ENCODE data around the gene LGALS14. TPM values are rescaled to one million over a fixed set of nuclear protein-coding genes. Genes with fewer than 3 reads are reported as not detected.

Gene LGALS14, protein sequence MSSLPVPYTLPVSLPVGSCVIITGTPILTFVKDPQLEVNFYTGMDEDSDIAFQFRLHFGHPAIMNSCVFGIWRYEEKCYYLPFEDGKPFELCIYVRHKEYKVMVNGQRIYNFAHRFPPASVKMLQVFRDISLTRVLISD
- total RNA-seq (2014; rRNA removed; shearing (Covaris generic)), result not detected in 2 replicates
- total RNA-seq (2022), result not detected in 2 replicates
- not detected for Bru-seq, nascent RNA
- percentile 17 among the genes with signal in this experiment for BruChase-seq, experiment 1, labeled RNA remaining after a 6-hour chase
- BruChase-seq, experiment 2, labeled RNA remaining after a 2-hour chase, result not detected
- long read RNA-seq, result 0 reads

DNA sequence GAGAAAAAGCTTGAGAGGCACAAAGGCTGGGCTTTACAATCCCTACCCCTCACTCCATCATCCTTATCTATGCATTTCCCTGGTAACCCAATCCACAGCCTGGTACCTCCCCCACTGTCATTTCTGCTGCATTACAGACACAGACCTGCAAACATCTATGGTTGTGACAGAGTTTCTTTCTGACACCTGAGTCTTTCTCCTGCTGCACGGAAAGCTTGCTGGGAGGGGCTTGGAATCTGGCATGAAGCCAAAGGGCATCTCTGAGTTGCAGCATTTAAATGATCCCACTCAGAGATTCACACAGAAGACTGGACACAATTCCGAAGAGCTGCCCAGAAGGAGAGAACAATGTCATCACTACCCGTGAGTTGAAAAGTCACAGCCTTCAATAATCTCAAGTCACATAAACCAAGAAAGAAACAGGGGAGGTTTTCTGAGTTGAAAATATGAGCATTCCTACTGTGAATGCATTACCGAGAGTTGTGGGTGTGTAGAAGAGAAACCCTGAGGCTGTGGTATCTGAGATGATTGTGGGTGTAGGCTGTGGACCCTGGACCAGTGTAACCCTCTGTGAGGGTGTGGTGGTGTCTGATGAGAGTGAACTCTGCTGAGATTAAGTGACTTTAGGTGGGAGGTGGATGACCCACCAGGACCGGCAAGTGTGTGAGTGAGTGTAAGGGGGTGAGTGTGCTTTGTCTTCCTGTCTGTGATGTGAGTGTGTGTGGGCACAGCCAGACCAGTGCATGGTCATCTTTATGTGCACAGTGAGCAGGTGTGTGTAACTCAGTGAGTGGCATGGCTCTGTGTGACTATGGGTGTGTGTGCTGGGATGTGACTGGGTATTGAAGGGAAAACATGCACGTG lies at the start of gene LGALS14:
Gene LGALS14, plus strand, starts transcription at position 301 of the 864 bp plus-strand sequence. Its CDS starts 48 bp downstream, at position 349.
- BruUV-seq (replicated peaks), result no TSS peak
- ChIA-PET POLR2A (no interaction called here), CTCF (ENCODE audit: unreplicated experiment) (no interaction called here)
- H4K20me1 ChIP-seq (ENCODE audit: insufficient read depth, low read length), result no peaks in the 10 kb centered on the region
- no peak within 1 kb of the TSS for H3K27ac ChIP-seq (ENCODE audit: low read depth, low read length, poor library complexity, severe bottlenecking)
- no peak within 1 kb of the TSS for H3K4me2 ChIP-seq (ENCODE audit: low read length)
- peak; percentile 3 for DNase-seq (ENCODE audit: low spot score)
- H3K9me3 ChIP-seq (ENCODE audit: low read length), result no peaks in the 10 kb centered on the region
- intact Hi-C loops (cut with micrococcal nuclease; ENCODE audit: unreplicated experiment), result no loop called here
- peaks cover 45% of the 10 kb centered on the region for H3K4me1 ChIP-seq (ENCODE audit: insufficient read depth, low read length, poor library complexity, severe bottlenecking)
- H2AFZ ChIP-seq (ENCODE audit: low read length), result no peak within 1 kb of the TSS
- no peaks in the 10 kb centered on the region for H3K79me2 ChIP-seq (ENCODE audit: insufficient read depth, low read depth, low read length)
- no peak for TF ChIP-seq EZH2phosphoT487 (IDR thresholded peaks at IDR 0.05; ENCODE audit: borderline replicate concordance, low read depth, low read length)
- TF ChIP-seq, protein P1, sequence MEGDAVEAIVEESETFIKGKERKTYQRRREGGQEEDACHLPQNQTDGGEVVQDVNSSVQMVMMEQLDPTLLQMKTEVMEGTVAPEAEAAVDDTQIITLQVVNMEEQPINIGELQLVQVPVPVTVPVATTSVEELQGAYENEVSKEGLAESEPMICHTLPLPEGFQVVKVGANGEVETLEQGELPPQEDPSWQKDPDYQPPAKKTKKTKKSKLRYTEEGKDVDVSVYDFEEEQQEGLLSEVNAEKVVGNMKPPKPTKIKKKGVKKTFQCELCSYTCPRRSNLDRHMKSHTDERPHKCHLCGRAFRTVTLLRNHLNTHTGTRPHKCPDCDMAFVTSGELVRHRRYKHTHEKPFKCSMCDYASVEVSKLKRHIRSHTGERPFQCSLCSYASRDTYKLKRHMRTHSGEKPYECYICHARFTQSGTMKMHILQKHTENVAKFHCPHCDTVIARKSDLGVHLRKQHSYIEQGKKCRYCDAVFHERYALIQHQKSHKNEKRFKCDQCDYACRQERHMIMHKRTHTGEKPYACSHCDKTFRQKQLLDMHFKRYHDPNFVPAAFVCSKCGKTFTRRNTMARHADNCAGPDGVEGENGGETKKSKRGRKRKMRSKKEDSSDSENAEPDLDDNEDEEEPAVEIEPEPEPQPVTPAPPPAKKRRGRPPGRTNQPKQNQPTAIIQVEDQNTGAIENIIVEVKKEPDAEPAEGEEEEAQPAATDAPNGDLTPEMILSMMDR (conservative IDR thresholded peaks at IDR 0.05; ENCODE audit: low read length), result no peak
- no peak within 1 kb of the TSS for H3K4me3 ChIP-seq (ENCODE audit: low read depth, low read length, poor library complexity, severe bottlenecking)
- H3K36me3 ChIP-seq (ENCODE audit: insufficient read depth, low read length), result no peaks in the 10 kb centered on the region
- H3K9me2 ChIP-seq (ENCODE audit: insufficient read depth, low read length), result no peaks in the 10 kb centered on the region

DNA sequence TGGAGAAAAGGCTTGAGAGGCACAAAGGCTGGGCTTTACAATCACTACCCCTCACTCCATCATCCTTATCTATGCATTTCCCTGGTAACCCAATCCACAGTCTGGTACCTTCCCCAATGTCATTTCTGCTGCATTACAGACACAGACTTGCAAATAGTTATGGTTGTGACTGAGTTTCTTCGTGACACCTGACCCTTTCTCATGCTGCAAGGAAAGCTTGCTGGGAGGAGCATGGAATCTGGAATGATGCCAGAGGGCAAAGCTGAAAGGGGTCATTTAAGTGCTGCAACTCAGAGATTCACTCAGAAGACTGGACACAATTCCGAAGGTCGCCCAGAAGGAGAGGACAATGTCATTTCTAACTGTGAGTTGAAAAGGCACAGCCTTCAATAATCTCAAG lies 48.7 kb upstream of the LGALS14 start, which contains the start of gene LGALS16:
Gene LGALS16, plus strand, starts transcription at position 301 of the 400 bp plus-strand sequence. Its CDS starts 49 bp downstream, at position 350.
- CTCF ChIA-PET (ENCODE audit: unreplicated experiment), result no interaction called here
- DNase-seq (ENCODE audit: low spot score), result no peak
- no peak within 1 kb of the TSS for H3K4me2 ChIP-seq (ENCODE audit: low read length)
- H3K4me3 ChIP-seq (ENCODE audit: low read depth, low read length, poor library complexity, severe bottlenecking), result no peak within 1 kb of the TSS
- H3K79me2 ChIP-seq (ENCODE audit: insufficient read depth, low read depth, low read length), result no peaks in the 10 kb centered on the region
- BruUV-seq (replicated peaks), result no TSS peak
- no peak within 1 kb of the TSS for H3K27ac ChIP-seq (ENCODE audit: low read depth, low read length, poor library complexity, severe bottlenecking)
- H2AFZ ChIP-seq (ENCODE audit: low read length), result no peak within 1 kb of the TSS
- H3K9me2 ChIP-seq (ENCODE audit: insufficient read depth, low read length), result no peaks in the 10 kb centered on the region
- no peak for TF ChIP-seq EZH2phosphoT487 (IDR thresholded peaks at IDR 0.05; ENCODE audit: borderline replicate concordance, low read depth, low read length)
- TF ChIP-seq, protein P1 (conservative IDR thresholded peaks at IDR 0.05; ENCODE audit: low read length), result no peak
- intact Hi-C loops (cut with micrococcal nuclease; ENCODE audit: unreplicated experiment), result no loop called here
- POLR2A ChIA-PET, result no interaction called here
- H3K4me1 ChIP-seq (ENCODE audit: insufficient read depth, low read length, poor library complexity, severe bottlenecking), result no peaks in the 10 kb centered on the region
- H3K36me3 ChIP-seq (ENCODE audit: insufficient read depth, low read length), result no peaks in the 10 kb centered on the region
- no peaks in the 10 kb centered on the region for H3K9me3 ChIP-seq (ENCODE audit: low read length)
- H4K20me1 ChIP-seq (ENCODE audit: insufficient read depth, low read length), result no peaks in the 10 kb centered on the region

All from OCI-LY7 (cell line).